RWPE1 (cell line): ENCODE measurements around the gene ADGRL3.
"Not testable (repeated sequence)": the region's sequence is repeated elsewhere in the genome, so short reads cannot be mapped to it uniquely, and the experiment has no call there.

Experiments
- CTCF ChIA-PET: fragments of 350-600 bp; sonication (Branson Sonifier 250); formaldehyde crosslinking; extraction: SDS; loops from one replicate; lab custom pipeline; 2021; lab: Yijun Ruan, JAX
- POLR2A ChIA-PET: fragments of 400-600 bp; formaldehyde crosslinking; extraction: SDS; loops from one replicate; lab custom pipeline; 2020; ENCODE audit warnings: antibody characterized with exemption; ENCODE audit not compliant: low non-redundant PET; lab: Yijun Ruan, JAX
- DNase-seq: peaks from one replicate; pipeline ENCODE4 v3.0.0; 2012; ENCODE audit warnings: low spot score
- H3K27ac ChIP-seq: fragments of 450-650 bp; 2 replicates; pipeline ENCODE4 v1.5.1; 2017
- CTCF ChIP-seq: fragments of 450-650 bp; conservative IDR thresholded peaks from 2 replicates; pipeline ENCODE4 v1.5.1; 2017; ENCODE audit warnings: low read depth, mild to moderate bottlenecking

ADGRL3 gene

GRCh38 chr4:61837395-61837794 lies 637.3 kb downstream of the ADGRL3 start:
- no peak for DNase-seq
- no peak overlapping the region for H3K27ac ChIP-seq
- no peak for TF ChIP-seq CTCF
- POLR2A ChIA-PET: no interaction called here
- CTCF ChIA-PET: interaction anchor here (0.6 to 0.7 kb wide), 2 partner anchors 321 to 954 kb away, joined by 3 to 5 read pairs; no protein-coding TSS in a partner anchor

DNA sequence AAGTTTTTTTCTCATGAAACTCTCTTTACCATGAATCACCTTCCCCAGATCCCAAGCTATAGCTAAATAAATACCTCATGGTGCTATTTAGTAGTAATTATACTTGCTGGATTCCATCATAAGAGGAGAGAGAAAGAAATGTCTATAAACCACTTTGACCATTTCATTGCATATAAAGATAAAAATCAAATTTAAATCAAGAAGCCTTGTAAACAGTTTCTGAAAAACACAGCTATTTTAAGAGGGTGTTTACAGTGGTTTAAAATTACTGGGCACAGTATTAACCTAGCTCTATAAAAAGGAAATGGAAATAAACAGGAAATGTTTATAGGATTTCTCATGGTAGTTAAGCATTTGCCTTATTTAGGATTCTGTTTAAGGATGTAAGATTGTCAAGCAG lies 637.9 kb downstream of the ADGRL3 start:
- no peak for DNase-seq
- ChIA-PET POLR2A (no interaction called here), CTCF (interaction anchor here (0.7 kb wide), 1 partner anchor 955 kb away, joined by 3 read pairs; no protein-coding TSS in a partner anchor)
- TF ChIP-seq CTCF: no peak
- no peak overlapping the region for H3K27ac ChIP-seq

DNA sequence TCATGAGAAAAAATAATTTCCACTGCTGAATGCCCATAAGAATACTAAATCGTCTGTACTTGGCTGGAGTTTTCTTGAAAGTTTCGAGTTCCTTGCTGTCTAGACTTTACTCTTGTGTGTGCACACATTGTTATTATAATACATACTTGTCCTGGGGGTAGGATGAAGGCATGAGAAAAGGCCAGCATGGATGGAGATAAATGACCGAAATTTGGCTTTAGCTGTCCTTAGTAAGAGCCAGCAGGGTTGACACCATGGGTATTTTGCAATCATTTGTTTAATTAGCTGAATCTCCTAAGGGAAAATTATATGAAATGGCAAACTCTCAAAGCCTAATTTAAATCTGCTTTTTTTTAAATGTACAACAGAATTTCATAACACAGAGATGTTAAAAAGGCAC lies 641.6 kb downstream of the ADGRL3 start:
- no peak for DNase-seq
- POLR2A ChIA-PET: no interaction called here
- CTCF ChIA-PET: no interaction called here
- TF ChIP-seq CTCF: no peak
- no peak overlapping the region for H3K27ac ChIP-seq

DNA sequence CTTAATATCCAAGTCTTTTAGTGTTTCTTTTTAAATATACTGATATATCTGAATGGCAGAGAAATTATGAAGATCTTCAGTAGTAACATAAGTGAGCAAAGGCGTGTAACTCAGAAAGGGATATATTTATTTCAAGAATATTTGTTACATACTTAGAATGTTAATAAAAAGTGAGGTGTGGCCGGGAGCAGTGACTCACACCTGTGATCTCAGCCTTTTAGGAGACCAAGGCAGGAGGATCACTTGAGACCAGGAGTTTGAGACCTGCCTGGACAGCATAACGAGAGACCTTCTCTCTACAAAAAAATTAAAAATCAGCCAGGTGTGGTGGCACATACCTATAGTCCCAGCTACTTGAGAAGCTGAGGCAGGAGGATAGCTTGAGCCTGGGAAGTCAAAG lies 651.0 kb downstream of the ADGRL3 start:
- CTCF ChIA-PET: no interaction called here
- no peak overlapping the region for H3K27ac ChIP-seq
- no peak for DNase-seq
- POLR2A ChIA-PET: no interaction called here
- TF ChIP-seq CTCF: no peak

- CTCF ChIA-PET, H3K27ac ChIP-seq, POLR2A ChIA-PET, DNase-seq: not testable (repeated sequence)
Observed at GRCh38 chr4:61852105-61852504, 652.0 kb downstream of the ADGRL3 start.

GRCh38 chr4:61853041-61853440 lies 652.9 kb downstream of the ADGRL3 start:
- ChIA-PET CTCF (no interaction called here), POLR2A (no interaction called here)
- H3K27ac ChIP-seq: no peak overlapping the region
- TF ChIP-seq CTCF: no peak
- no peak for DNase-seq

DNA sequence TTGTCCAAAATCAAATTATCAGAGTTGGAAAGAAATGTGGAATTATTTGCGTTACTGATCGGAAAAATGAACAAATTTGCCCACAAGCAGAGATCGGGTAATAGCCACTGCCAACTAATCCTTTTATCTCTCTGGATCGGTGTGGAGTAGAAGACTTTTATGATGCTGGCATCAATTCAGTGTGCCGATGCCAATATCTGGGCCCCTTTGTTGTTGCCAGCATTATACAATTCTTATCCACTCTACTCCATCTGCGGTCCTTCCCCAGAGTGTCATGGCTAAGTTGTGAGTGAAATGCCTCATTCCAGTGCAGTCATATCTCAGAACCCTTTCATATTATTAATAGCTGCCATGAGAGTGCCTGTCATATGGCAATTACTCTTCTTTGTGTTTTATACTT lies 660.2 kb downstream of the ADGRL3 start:
- H3K27ac ChIP-seq: no peak overlapping the region
- POLR2A ChIA-PET: no interaction called here
- DNase-seq: no peak
- CTCF ChIA-PET: interaction anchor here (0.7 kb wide), 1 partner anchor 162 kb away, joined by 3 read pairs; no protein-coding TSS in a partner anchor
- TF ChIP-seq CTCF: no peak
